NCI-H128 (cell line): Measurements from ENCODE around the gene TMEM108.
A peak's percentile ranks its signal among the peaks of the same experiment; 100 is the strongest.
"Not testable (repeated sequence)": the region's sequence is repeated elsewhere in the genome, so short reads cannot be mapped to it uniquely, and the experiment has no call there.

Source experiments
- DNase-seq: peaks from one replicate; lab custom pipeline; 2025; ENCODE audit not compliant: unreplicated experiment; lab: John Stamatoyannopoulos, UW

The TMEM108 gene

DNA sequence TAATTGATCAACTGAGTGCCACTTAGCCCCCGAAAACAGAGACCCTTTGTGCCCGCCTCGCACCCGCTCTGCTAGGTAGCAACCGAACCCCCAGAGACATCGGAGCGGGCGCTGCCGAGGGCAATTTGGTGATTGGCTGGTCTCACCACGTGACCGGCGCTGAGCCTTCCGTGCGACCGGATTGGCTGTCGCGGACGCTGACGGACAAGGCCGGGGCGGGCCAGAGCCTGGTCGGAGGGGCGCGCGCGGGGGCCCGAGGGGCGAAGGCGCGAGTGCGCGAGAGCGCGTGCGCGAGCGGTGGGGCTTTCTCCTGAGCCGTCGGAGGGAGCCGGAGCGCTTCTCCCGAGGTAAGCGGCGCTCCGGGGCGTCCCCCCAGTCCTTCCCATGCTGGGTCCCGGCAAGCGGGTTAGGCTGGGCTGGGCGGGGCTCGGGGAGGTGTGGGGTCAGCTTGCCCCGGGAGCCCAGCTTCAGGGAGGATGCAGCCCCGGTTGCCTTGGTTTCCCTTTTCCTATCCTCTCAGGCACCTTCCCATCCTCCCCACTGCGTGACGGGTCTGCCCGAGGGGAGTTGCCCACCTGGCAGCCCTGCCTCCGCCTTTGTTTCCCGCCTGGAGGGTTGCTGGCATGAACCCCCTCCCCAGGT lies at the start of gene TMEM108:
Gene TMEM108 (plus strand): TSS at position 303 of the 642 bp plus-strand sequence.
- peak; percentile 98 for DNase-seq

DNA sequence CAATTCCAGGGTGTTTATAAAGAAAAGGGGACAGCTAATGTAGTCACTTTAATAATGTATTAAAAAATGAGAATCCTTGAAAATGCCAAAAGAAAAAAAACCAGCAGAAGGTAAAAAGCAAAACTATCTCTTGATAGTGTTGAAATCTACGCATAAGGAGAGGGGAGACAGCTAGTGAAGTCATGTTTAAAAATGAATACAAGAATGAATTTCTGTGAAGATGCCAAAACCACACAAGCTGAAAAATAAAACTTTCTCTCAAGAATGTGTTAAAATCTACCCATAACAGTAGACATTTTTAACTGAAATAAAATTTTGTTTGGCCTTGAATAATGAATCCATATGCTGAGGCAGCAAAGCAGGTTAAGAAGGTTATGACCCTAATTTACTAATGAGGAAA lies 42.2 kb upstream of the TMEM108 start:
- DNase-seq, result no peak

DNA sequence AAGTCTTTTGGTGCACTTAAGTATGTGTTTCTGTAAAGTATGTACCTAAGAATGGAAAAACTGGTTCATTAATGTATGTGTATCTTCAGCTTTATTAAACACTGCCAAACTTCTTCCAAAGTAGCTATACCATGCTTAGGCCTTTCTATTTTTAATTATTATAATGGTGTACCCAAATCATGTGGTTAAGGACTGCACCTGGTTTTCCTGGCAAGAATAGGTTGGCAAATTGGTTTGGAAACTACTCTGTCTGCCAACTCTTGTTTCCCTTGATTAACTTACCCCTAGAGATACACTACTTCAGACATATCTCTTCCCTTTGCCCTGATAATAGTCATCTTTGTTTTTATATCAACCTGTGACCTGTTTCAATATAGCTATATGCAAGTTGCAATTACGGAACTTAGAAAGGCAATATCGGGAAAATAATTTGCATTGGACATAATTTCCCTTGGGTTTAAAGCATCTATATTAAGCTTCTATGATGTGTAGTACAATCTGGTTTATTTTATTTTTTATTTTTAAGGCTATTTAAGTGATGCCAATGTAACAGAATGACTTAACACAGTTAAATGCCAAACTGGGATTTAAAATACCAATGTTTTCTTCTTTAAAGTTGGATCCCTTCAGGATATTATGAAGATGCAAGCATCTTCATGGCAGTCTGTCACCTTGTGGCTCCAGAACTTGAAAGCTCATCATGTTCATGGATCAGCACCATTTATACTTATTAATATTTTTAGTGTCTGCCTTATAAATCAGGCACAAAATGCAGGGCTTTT lies 40.6 kb upstream of the TMEM108 start:
- no peak for DNase-seq

DNA sequence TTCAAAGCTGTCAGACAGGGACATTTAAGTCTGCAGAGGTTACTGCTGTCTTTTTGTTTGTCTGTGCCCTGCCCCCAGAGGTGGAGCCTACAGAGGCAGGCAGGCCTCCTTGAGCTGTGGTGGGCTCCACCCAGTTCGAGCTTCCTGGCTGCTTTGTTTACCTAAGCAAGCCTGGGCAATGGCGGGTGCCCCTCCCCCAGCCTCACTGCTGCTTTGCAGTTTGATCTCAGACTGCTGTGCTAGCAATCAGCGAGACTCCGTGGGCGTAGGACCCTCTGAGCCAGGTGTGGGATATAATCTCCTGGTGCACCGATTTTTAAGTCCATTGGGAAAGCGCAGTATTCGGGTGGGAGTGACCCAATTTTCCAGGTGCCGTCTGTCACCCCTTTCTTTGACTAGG lies 33.2 kb upstream of the TMEM108 start:
- DNase-seq, result not testable (repeated sequence)

DNA sequence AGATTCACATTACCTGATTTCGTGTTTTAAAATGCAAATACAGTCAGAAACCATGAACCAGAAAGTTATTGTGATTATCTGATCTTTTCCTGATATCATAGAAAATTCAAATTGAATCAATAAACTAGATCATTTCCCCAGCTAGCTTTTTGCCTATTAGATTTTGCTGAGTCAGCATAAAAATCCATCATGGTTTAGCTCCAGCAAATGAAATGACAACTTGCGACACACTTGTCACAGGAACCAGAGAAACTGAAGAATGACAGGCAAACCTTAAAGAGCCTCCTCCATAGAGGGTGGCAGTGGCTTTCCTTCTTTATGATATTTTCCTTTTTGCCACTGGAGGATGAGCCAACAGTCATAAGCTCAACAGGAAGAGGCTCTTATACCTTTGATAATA lies 30.6 kb upstream of the TMEM108 start:
- no peak for DNase-seq

DNA sequence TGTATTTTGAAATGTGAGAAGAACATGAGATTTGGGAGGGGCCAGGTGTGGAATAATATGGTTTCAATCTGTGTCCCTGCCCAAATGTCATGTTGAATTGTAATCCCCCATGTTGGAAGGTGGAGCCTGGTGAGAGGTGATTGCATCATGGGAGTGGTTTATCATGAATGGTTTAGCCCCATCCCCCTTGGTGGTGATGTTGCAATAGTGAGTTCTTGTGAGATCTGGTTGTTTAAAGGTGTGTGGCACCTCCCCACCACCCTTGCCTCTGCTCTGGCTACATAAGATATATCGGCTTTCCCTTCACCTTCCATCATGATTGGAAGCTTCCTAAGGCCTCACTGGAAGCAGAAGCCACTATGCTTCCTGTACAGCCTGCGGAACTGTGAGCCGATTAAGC lies 23.9 kb upstream of the TMEM108 start:
- DNase-seq, result no peak

DNA sequence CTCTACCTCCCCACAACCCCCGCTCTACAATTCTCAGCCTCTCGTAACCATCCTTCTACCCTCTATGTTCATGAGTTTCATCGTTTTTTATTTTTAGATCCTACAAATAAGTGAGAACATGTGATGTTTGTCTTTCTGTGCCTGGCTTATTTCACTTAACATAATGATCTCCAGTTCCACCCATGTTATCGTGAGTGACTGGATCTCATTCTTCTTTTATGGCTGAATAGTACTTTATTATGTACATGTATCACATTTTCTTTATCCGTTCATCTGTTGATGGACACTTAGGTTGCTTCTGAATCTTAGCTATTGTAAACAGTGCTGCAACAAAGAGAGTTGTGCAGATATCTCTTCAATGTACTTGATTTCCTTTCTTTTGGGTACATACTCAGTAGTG lies 22.6 kb upstream of the TMEM108 start:
- DNase-seq, result not testable (repeated sequence)

DNA sequence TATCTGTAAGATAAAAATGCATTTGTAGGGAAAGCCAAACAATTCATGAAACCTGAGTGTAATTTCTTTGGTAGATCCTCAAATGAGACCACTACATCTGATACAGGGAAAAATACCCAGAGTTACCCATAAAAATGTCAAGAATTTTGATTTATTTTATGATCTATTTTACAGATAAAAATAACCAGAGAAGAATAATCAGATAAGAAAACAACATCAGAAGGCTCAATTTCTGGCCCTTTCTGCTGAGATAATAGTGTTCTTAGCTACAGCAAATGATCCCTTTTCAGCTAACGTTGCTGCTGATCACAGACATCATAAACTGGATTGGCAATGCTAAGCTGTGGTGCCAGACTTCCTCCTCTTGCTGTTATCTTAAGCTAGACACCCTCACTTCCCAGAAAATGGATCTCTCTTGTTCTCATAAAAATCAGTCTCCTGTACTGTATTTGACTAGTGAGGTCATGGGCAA lies 21.3 kb upstream of the TMEM108 start:
- no peak for DNase-seq

DNA sequence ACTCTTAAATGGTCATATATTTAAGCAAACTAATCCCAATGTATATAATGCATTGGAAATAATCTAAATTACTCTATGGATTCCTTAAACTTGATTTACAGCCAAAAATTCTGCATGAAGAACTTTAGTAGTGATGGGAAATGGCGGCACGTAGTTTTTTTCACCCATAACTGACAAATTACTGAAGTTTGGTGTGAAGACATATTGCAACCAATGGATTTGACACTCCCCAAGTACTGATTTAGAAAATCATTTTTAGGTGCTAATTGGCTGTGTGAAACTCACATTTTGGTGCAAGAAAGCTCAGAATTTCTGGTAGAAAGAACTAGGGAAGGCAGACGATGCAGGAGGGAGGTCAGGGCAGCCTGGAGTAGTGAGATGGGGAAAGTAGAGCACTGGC lies 19.3 kb upstream of the TMEM108 start:
- DNase-seq, result no peak

DNA sequence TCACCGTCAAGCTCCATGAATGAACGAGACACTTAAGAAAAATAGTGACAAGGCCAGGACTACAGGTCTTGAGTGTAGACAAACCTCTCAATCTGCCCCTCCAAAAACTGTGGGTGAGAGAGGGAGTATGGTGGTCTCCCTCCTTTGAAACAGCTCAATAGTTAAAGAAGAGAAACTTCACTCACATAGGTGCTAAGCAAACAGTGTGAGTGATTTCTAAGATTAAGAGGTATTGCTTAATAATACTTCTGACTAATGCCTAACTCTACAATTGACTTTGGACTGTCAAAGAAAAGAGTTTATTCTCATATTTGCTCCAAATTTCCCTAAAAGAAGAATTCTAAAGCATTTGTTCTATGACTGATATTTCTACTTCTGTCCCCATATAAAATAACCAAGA lies 17.0 kb upstream of the TMEM108 start:
- no peak for DNase-seq

DNA sequence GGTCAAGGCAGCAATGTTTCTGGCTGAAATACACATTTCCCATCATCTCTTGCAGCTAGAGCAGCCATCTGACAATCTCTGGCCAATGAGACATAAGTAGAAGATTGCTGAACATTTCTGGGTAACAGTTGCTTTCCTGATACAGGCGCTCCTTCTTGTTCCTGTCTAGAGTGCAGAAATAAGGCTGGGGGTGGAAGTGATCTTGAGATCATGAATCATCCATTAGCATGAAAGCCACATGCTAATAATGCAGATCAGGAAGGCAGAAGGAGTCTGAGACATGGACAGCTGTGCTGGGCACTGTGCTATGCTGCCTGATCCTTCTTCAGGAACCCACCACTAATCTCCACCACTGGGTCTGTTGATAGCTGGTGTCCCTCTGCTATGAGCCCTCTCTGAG lies 14.8 kb upstream of the TMEM108 start:
- no peak for DNase-seq

DNA sequence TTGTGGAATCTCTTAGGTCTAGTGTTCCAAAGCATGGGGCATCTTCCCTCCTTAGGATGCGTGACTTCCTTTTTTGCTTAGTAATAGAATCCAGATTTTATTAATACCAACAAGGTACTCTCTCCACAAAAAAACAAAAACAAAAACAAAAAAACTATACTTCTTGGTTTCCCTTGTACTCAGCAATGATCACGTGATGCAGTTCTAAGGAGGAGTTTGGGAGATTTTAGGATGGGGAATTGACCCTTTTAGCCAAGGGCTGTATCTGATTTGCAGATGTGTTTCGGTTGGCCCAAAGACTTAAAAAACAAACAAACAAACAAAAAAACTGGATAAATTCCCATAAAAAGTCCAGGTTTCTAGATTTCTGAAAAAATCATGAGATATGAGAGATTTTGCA lies 12.6 kb upstream of the TMEM108 start:
- DNase-seq, result no peak

DNA sequence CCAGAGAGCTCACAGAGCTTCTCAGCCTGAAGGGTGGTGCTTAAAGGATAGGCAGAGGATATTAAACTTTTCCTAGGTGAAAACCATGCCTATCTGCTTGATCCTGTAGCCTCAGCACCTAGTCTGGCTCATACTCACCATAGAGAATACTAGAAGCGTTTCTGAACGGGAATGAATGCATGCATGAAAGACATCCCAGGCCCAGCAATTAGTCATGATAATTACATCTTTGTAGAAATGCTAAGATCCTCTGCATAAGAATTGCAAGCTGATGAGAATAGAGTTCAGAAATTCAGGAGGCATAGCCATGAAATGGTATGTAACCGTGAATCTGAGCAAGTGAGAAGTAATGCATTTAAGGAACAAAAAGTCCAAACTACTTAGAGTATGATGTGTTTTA lies 5.9 kb upstream of the TMEM108 start:
- no peak for DNase-seq

DNA sequence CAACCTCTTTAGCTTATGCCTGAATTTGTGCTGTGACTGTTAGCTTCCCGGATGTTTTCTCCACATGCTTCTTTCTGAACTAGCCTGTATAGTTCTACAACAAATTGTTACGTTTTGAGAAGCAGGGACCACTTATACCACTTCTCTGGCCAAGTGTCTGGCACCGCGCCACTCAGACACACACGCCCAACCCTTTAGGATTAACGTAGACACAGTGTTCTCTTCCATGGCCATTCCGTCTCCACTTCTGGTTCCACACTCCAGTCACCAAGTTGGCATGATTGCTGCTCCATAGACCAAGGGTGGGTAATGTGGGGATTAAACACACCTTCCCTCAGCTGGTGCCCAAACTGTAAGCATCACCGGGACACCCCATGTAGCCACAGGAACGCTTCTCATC lies 755 bp upstream of the TMEM108 start:
- peak; percentile 80 for DNase-seq

DNA sequence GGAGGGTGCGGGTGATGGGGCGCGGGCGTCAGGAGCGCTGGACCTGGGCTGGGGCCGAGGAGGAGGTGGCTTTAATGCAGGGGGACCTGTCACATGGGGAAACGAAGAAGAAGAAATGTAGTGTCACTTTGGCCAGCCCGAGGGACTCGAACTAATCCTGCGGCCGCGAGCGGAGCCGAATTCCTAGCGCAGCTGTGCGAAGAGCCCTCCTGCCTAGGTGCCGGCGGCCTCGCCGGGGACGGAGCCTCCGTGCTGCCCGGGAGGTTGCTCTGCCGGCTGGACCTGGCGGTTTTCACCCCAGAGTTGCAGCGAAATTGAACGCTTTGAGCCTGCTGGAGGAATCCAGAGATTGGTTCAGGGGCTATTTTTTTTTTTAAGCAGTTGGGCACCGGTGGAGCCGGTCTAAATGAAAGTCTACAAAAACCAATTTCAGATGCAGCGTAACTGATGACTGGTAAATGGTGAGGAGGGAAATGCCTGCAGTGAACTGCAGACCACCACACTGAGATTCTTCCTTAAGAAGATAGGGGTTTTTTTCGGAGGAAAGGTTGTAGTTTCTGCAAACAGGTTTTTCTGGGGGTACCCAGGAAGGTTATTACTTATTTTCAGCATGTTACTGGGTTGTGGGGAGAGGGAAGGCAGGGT lies 662 bp downstream of the TMEM108 start:
- no peak for DNase-seq

DNA sequence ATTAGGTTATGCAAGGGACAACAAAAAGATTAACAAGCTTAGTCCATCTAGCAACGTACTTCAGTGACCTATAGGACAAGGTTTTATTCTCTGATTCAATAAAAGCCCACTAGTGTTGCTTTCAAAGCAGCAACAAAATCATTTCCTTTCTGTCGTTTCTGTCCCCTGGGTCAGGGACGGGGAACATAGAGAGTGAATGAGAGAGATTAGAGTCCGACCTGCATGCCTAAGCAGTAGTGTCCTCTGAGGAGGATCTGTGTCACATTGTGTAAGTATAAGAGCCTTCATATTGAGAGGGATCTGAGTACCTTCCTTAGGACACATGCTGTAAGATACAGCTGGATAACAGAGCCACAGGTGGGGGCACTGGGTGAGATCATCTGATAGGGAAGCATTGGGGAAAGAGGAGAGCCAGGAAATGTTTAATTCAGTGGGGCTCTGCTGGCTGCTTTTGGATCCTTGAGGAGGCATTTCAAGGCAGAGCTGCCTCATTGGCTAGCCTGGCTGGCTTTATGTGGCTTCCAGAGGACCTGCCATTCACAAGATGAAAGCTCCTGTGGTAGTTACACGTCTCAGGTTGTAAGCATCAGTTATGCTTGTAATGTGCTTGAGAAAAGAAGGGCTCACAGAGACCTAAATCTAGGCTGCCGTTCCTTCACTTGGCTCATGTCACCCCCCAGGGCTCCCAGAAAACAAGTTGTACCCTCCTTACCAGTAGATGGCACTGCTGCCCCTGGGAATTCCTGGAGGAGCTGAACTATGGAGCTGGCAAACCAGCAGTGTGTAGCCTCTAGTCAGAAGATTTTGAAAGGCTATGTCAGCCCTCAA lies 2.7 kb downstream of the TMEM108 start:
- DNase-seq, result peak; percentile 92

DNA sequence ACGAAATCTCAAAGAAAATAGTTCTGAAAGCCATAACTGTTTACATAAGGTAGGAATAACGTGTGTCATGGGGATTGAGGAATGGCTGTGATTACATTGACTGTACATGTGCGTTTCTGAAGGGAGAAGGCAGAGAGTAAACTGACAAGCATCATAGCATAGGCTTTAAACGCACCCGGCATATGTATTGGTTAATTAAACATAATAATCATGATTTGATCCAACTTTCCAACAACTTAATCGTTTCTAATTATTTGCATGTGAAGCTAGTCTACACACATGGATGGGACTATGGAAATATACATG lies 3.3 kb downstream of the TMEM108 start:
- no peak for DNase-seq

DNA sequence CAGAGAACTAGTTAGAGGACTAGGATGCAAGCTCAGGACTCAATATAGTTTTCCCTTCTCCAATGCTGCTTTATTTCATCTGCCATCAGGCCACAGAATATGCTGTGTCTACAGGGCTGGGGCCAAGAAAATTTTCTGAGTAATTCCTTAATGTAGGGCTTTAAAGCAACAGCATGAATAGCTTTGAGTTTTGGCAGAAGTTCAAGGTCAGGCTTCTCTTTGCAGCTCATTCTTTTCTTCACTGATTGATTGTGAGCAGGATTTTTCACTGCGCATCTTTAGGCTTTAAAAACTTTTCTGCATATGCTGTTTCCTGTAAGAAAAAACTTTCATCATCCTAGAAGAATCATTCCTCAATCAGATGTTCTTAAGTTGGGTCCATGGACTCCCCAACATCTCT lies 4.6 kb downstream of the TMEM108 start:
- DNase-seq, result no peak

DNA sequence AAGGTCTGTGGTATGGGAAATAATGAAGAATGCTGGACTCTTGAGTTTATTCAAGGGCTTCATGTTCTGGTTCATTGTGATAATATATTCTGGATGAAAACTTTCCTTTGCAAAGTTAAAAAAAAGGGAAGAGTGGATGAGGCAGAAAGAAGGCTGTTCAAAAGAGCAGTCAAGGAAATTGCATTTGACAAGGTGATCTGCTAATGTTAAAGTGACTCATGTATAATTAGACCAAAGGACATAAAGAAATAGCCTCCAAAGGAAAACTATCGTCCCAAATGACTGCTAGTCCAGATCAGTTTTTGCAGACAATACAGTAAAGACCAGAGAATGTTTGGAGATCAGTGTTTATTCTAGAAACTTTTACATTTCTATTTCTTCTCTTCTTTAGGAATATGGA lies 9.8 kb downstream of the TMEM108 start:
- no peak for DNase-seq

DNA sequence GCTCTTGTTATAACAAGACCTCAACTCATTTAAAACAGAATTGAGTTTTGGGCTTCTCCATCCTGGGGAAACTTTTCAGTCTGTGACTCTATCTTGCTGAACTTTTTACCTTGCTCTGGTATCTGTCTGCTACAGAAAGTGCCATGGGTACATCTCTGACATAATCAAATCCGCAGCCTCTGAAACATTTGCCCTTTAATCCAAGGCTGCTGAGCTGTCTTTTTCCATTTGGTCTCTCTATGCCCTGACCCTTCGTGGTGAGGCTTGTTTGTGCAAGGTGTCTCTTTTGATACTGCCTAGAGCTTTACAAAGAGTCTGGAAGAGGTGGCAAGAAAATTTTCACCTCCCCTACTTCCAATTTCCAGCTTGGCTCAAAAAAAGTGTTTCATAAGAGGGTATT lies 11.3 kb downstream of the TMEM108 start:
- no peak for DNase-seq

DNA sequence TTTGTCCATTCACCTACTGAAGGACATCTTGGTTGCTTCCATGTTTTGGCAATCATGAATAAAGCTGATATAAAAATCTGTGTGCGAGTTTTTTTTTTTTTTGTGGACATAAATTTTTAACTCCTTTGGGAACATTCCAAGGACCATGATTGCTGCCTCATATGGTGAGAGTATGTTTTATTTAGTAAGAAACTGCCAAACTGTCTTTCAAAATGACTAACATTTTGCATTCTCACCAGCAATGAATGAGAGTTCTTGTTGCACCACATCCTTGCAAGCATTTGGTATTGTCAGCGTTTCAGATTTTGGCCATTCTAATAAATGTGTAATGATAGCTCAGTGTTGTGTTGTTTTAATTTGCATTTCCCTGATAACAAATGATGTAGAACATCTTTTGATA lies 12.7 kb downstream of the TMEM108 start:
- no peak for DNase-seq

DNA sequence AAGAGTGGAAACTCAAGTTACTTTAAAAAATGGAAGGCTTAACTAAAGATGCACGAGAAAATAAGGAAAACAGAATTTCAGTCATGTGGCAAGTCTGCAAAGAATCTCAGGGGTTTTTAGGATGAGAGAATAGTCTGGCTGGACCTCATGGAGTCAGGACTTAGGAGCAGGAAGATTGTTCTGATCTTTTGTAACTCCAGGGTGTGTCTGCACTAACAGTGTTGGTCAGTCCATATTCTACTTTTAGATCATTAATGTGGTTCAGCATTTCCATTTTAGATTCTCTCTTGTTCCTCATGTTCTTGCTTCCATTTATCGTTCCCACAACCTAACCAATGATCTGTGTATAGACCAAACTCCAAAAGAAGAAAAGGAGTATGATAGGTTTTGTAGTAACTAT lies 15.3 kb downstream of the TMEM108 start:
- DNase-seq, result no peak
